Astrocyte (in vitro differentiated cells and primary cell): ENCODE data around the gene NWD2. TPM values are rescaled to one million over a fixed set of nuclear protein-coding genes. Genes with fewer than 3 reads are reported as not detected.

ENCODE experiments used
- DNase-seq: peaks from one replicate; pipeline ENCODE4 v3.0.0-alpha.2; 2010; ENCODE audit warnings: low read depth
- FAIRE-seq: peaks from 2 replicates; lab custom pipeline; 2011; peaks lifted over from hg19 to GRCh38; lab: Jason Lieb, UNC
- H2AFZ ChIP-seq: 2 replicates; pipeline ENCODE4 v1.6.0; 2012; ENCODE audit warnings: low read depth, low read length, inconsistent platforms
- H3K27ac ChIP-seq: 2 replicates; pipeline ENCODE4 v1.5.1; 2011; ENCODE audit warnings: low read depth, low read length, inconsistent platforms
- H3K27me3 ChIP-seq: 2 replicates; pipeline ENCODE4 v1.6.0; 2011; ENCODE audit warnings: low read length, inconsistent platforms; ENCODE audit not compliant: insufficient read depth
- H3K36me3 ChIP-seq: 2 replicates; pipeline ENCODE4 v1.5.1; 2011; ENCODE audit warnings: low read length, inconsistent platforms; ENCODE audit not compliant: insufficient read depth
- H3K4me1 ChIP-seq: 2 replicates; pipeline ENCODE4 v1.5.1; 2011; ENCODE audit warnings: low read length, inconsistent platforms; ENCODE audit not compliant: insufficient read depth
- H3K4me2 ChIP-seq: 2 replicates; pipeline ENCODE4 v1.6.0; 2012; ENCODE audit warnings: low read length, inconsistent platforms
- H3K4me3 ChIP-seq: 2 replicates; pipeline ENCODE4 v1.5.1; 2011; ENCODE audit warnings: low read depth, mild to moderate bottlenecking, low read length, inconsistent platforms; ENCODE audit not compliant: insufficient read depth
- H3K79me2 ChIP-seq: 2 replicates; pipeline ENCODE4 v1.6.0; 2012; ENCODE audit warnings: mild to moderate bottlenecking, low read length, inconsistent platforms; ENCODE audit not compliant: insufficient read depth
- H3K9ac ChIP-seq: 2 replicates; pipeline ENCODE4 v1.6.0; 2012; ENCODE audit warnings: mild to moderate bottlenecking, low read length, inconsistent platforms
- H3K9me3 ChIP-seq: 2 replicates; pipeline ENCODE4 v1.5.1; 2012; ENCODE audit warnings: low read depth, mild to moderate bottlenecking, low read length, inconsistent platforms; ENCODE audit not compliant: insufficient read depth
- H4K20me1 ChIP-seq: 2 replicates; pipeline ENCODE4 v1.6.0; 2012; ENCODE audit warnings: low read length, inconsistent platforms; ENCODE audit not compliant: insufficient read depth
- H3K27ac Mint-ChIP-seq: one replicate; pipeline ENCODE4 v1.8.0; 2021; ENCODE audit warnings: mild to moderate bottlenecking, mixed read lengths; ENCODE audit not compliant: unreplicated experiment
- H3K27me3 Mint-ChIP-seq: one replicate; pipeline ENCODE4 v1.8.0; 2021; ENCODE audit warnings: low read depth, mixed read lengths; ENCODE audit not compliant: unreplicated experiment
- H3K36me3 Mint-ChIP-seq: one replicate; pipeline ENCODE4 v1.8.0; 2021; ENCODE audit warnings: low read depth, mixed read lengths; ENCODE audit not compliant: unreplicated experiment
- H3K4me1 Mint-ChIP-seq: one replicate; pipeline ENCODE4 v1.8.0; 2021; ENCODE audit warnings: low read depth, mixed read lengths; ENCODE audit not compliant: unreplicated experiment
- H3K4me3 Mint-ChIP-seq: one replicate; pipeline ENCODE4 v1.8.0; 2021; ENCODE audit warnings: mild to moderate bottlenecking, moderate library complexity, mixed read lengths; ENCODE audit not compliant: unreplicated experiment
- H3K9me3 Mint-ChIP-seq: one replicate; pipeline ENCODE4 v1.8.0; 2021; ENCODE audit warnings: mild to moderate bottlenecking, mixed read lengths; ENCODE audit not compliant: unreplicated experiment
- EZH2 ChIP-seq: IDR thresholded peaks from 2 replicates; pipeline ENCODE4 v1.6.1; 2012; ENCODE audit warnings: mild to moderate bottlenecking, low read length, inconsistent platforms; ENCODE audit not compliant: insufficient read depth
- total RNA-seq: library from RNA; stranded (reverse); gene quantifications from 2 replicates; pipeline ENCODE4 v1.2.1, GENCODE V29; 2021
- TF ChIP-seq, protein P1 (sequence below): IDR thresholded peaks from 2 replicates; pipeline ENCODE4 v1.5.1; 2011; ENCODE audit warnings: low read depth, mild to moderate bottlenecking, inconsistent platforms, low read length, moderate library complexity; ENCODE audit not compliant: insufficient read depth

NWD2 gene
- total RNA-seq, 1 donor from 2014 or later, result not detected

DNA sequence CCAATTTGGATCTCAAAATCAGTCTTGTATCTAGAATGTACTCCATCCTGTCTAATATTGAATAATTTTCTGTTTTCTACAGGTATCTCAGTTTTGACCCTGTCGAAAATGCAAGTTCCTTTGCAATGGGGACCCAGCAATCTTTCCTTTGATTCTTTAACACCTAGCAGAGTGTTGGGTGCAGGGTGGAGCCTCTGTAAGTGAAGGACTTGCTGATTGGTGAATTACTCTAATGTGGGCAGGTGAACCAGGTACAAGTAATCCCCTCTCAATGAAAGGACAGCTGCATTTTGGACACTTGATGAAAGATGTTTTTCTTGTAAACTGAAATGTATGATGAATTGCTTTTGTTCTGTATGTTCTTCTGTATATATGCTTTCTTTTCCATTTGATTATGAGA, 54.9 kb downstream of the NWD2 start:
- H3K4me3 ChIP-seq, result no peak overlapping the region
- no peaks in the 10 kb centered on the region for H3K4me1 Mint-ChIP-seq
- H3K4me1 ChIP-seq, result no peaks in the 10 kb centered on the region
- no peak overlapping the region for H3K4me2 ChIP-seq
- H3K36me3 Mint-ChIP-seq, result no peaks in the 10 kb centered on the region
- no peak overlapping the region for H2AFZ ChIP-seq
- no peaks in the 10 kb centered on the region for H3K9me3 Mint-ChIP-seq
- H3K27me3 ChIP-seq, result no peaks in the 10 kb centered on the region
- TF ChIP-seq EZH2, result no peak
- TF ChIP-seq, protein P1, sequence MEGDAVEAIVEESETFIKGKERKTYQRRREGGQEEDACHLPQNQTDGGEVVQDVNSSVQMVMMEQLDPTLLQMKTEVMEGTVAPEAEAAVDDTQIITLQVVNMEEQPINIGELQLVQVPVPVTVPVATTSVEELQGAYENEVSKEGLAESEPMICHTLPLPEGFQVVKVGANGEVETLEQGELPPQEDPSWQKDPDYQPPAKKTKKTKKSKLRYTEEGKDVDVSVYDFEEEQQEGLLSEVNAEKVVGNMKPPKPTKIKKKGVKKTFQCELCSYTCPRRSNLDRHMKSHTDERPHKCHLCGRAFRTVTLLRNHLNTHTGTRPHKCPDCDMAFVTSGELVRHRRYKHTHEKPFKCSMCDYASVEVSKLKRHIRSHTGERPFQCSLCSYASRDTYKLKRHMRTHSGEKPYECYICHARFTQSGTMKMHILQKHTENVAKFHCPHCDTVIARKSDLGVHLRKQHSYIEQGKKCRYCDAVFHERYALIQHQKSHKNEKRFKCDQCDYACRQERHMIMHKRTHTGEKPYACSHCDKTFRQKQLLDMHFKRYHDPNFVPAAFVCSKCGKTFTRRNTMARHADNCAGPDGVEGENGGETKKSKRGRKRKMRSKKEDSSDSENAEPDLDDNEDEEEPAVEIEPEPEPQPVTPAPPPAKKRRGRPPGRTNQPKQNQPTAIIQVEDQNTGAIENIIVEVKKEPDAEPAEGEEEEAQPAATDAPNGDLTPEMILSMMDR, result no peak
- no peaks in the 10 kb centered on the region for H3K27me3 Mint-ChIP-seq
- H4K20me1 ChIP-seq, result no peaks in the 10 kb centered on the region
- no peaks in the 10 kb centered on the region for H3K79me2 ChIP-seq
- no peaks in the 10 kb centered on the region for H3K36me3 ChIP-seq
- no peak overlapping the region for H3K27ac Mint-ChIP-seq
- H3K9ac ChIP-seq, result no peak overlapping the region
- no peak for FAIRE-seq
- no peaks in the 10 kb centered on the region for H3K9me3 ChIP-seq
- no peak for DNase-seq
- H3K4me3 Mint-ChIP-seq, result no peak overlapping the region
- H3K27ac ChIP-seq, result no peak overlapping the region

DNA sequence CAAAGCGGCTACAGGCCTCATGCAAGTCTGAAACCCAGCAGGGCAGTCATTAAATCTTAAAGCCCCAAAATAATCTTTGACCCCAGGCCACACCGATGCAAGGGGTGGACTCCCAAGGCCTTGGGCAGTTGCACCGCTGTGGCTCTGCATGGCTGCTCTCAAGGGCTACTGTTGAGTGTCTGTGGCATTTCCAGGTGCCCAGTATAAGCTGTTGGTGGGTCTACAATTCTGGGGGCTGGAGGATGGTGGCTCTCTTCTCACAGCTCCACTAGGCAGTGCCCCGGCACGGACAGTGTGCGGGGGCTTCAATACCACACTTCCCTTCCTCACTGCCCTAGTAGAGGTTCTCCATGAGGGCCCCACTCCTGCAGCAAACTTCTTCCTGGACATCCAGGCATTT, 60.1 kb downstream of the NWD2 start:
- no peaks in the 10 kb centered on the region for H3K27me3 ChIP-seq
- Mint-ChIP-seq H3K27me3 (no peaks in the 10 kb centered on the region), H3K4me3 (no peak overlapping the region), H3K27ac (no peak overlapping the region), H3K9me3 (peaks cover 1% of the 10 kb centered on the region), H3K36me3 (no peaks in the 10 kb centered on the region), H3K4me1 (no peaks in the 10 kb centered on the region)
- TF ChIP-seq, protein P1, result no peak
- peaks cover 8% of the 10 kb centered on the region for H3K9me3 ChIP-seq
- H3K27ac ChIP-seq, result no peak overlapping the region
- DNase-seq (no peak), FAIRE-seq (no peak)
- no peaks in the 10 kb centered on the region for H3K79me2 ChIP-seq
- no peak overlapping the region for H2AFZ ChIP-seq
- no peaks in the 10 kb centered on the region for H4K20me1 ChIP-seq
- no peak overlapping the region for H3K4me3 ChIP-seq
- no peak overlapping the region for H3K9ac ChIP-seq
- no peak overlapping the region for H3K4me2 ChIP-seq
- no peaks in the 10 kb centered on the region for H3K4me1 ChIP-seq
- H3K36me3 ChIP-seq, result no peaks in the 10 kb centered on the region

DNA sequence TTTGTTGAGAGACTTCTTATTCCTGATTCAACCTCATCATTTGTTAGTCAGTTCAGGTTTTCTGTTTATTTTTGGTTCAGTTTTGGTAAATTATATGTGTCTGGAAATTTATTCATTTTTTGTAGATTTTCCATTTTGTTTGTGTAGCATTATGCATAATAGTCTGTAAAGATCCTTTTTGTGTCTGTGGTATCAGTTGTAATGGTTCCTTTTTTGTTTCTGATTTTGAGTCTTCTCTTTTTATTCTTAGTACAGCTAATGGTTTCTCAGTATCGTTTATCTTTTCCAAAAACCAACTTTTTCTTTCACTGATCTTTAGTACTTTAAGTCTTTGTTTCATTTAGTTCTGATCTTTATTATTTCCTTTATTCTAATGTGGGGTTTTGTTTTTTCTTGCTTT, 61.4 kb downstream of the NWD2 start:
- no peak overlapping the region for H3K4me3 Mint-ChIP-seq
- no peaks in the 10 kb centered on the region for H3K4me1 ChIP-seq
- no peaks in the 10 kb centered on the region for H3K27me3 ChIP-seq
- H3K4me1 Mint-ChIP-seq, result no peaks in the 10 kb centered on the region
- no peak for DNase-seq
- H3K27ac Mint-ChIP-seq, result no peak overlapping the region
- no peaks in the 10 kb centered on the region for H3K79me2 ChIP-seq
- H4K20me1 ChIP-seq, result no peaks in the 10 kb centered on the region
- H3K4me2 ChIP-seq, result no peak overlapping the region
- FAIRE-seq, result no peak
- no peaks in the 10 kb centered on the region for H3K36me3 Mint-ChIP-seq
- H3K9me3 ChIP-seq, result peaks cover 8% of the 10 kb centered on the region
- TF ChIP-seq, protein P1, result no peak
- TF ChIP-seq EZH2, result no peak
- no peak overlapping the region for H2AFZ ChIP-seq
- peaks cover 1% of the 10 kb centered on the region for H3K9me3 Mint-ChIP-seq
- H3K27me3 Mint-ChIP-seq, result no peaks in the 10 kb centered on the region
- H3K36me3 ChIP-seq, result no peaks in the 10 kb centered on the region
- no peak overlapping the region for H3K27ac ChIP-seq
- H3K9ac ChIP-seq, result no peak overlapping the region
- no peak overlapping the region for H3K4me3 ChIP-seq
